Endodermal cell (in vitro differentiated cells): Measurements from ENCODE around the gene PLCB1. TPM values are rescaled to one million over a fixed set of nuclear protein-coding genes. Genes with fewer than 3 reads are reported as not detected.

Experiments used
- DNase-seq: peaks from one replicate; pipeline ENCODE4 v3.0.0-alpha.2; 2017
- H3K27ac ChIP-seq: 2 replicates; pipeline ENCODE4 v1.5.1; 2013; ENCODE audit warnings: mild to moderate bottlenecking, low read depth, low read length, moderate library complexity
- H3K27me3 ChIP-seq: 2 replicates; pipeline ENCODE4 v1.6.1; 2013; ENCODE audit warnings: mild to moderate bottlenecking, low read length, moderate library complexity; ENCODE audit not compliant: insufficient read depth, control insufficient read depth, poor library complexity, severe bottlenecking
- H3K36me3 ChIP-seq: 2 replicates; pipeline ENCODE4 v1.7.0; 2013; ENCODE audit warnings: mild to moderate bottlenecking, low read length, moderate library complexity; ENCODE audit not compliant: control insufficient read depth, insufficient read depth
- H3K4me1 ChIP-seq: one replicate; pipeline ENCODE4 v1.7.0; 2013; ENCODE audit warnings: low read length; ENCODE audit not compliant: control insufficient read depth, insufficient read depth
- H3K4me3 ChIP-seq: 2 replicates; pipeline ENCODE4 v1.5.1; 2013; ENCODE audit warnings: mild to moderate bottlenecking, low read length, moderate library complexity
- H3K9ac ChIP-seq: 2 replicates; pipeline ENCODE4 v1.6.1; 2013; ENCODE audit warnings: mild to moderate bottlenecking, low read length, moderate library complexity; ENCODE audit not compliant: poor library complexity, severe bottlenecking; ENCODE audit errors: extremely low read depth
- H3K9me3 ChIP-seq: 2 replicates; pipeline ENCODE4 v1.6.1; 2013; ENCODE audit warnings: mild to moderate bottlenecking, low read length, moderate library complexity; ENCODE audit not compliant: control insufficient read depth
- H3K27ac Mint-ChIP-seq: 2 replicates; pipeline ENCODE4 v1.8.0; 2020; ENCODE audit warnings: mixed read lengths
- H3K27me3 Mint-ChIP-seq: 2 replicates; pipeline ENCODE4 v1.8.0; 2021; ENCODE audit warnings: mild to moderate bottlenecking, mixed read lengths; ENCODE audit not compliant: insufficient read depth
- H3K36me3 Mint-ChIP-seq: 2 replicates; pipeline ENCODE4 v1.8.0; 2020; ENCODE audit warnings: low read depth, mixed read lengths
- H3K4me1 Mint-ChIP-seq: 2 replicates; pipeline ENCODE4 v1.8.0; 2020; ENCODE audit warnings: mixed read lengths
- H3K4me3 Mint-ChIP-seq: 2 replicates; pipeline ENCODE4 v1.8.0; 2020; ENCODE audit warnings: mild to moderate bottlenecking, moderate library complexity, mixed read lengths
- H3K9me3 Mint-ChIP-seq: 2 replicates; pipeline ENCODE4 v1.8.0; 2020; ENCODE audit warnings: mild to moderate bottlenecking, mixed read lengths
- WGBS, 2 experiments: methylation state at CpG; one replicate each; pipeline versions ENCODE4 v1.1.5 to v1.1.7; 2013; ENCODE audit warnings: missing lambda C conversion rate in 2 of 2, mixed read lengths in 1 of 2; ENCODE audit not compliant: insufficient coverage in 1 of 2, insufficient read length in 1 of 2; 5-methylcytosine and 5-hydroxymethylcytosine counted together
- total RNA-seq, 2 donors: library from RNA; stranded (reverse); fragmentation: NEBNext Ultra II Directional in 1 of 2; extraction: Animal tissue kit (Norgen Biotek cat#: 25700) in 1 of 2; gene quantifications; 2 replicates in 1 of 2; 3 replicates in 1 of 2; pipeline ENCODE4 v1.2.1, GENCODE V29; 2021
- TF ChIP-seq, protein P1 (sequence below): fragments of 200-600 bp; sonication (generic); conservative IDR thresholded peaks from 2 replicates; pipeline ENCODE4 v1.5.0; 2021; ENCODE audit warnings: antibody characterized with exemption, mild to moderate bottlenecking

The PLCB1 gene
- total RNA-seq, 2 donors from 2014 or later, result 15.3 to 16.5 TPM

- Mint-ChIP-seq H3K27me3 (no peaks in the 10 kb centered on the region), H3K36me3 (peaks cover 4% of the 10 kb centered on the region), H3K27ac (no peak overlapping the region), H3K4me3 (no peak overlapping the region), H3K4me1 (peaks cover 5% of the 10 kb centered on the region), H3K9me3 (no peaks in the 10 kb centered on the region)
- H3K4me3 ChIP-seq, result no peak overlapping the region
- no peaks in the 10 kb centered on the region for H3K9me3 ChIP-seq
- no peak overlapping the region for H3K9ac ChIP-seq
- H3K27ac ChIP-seq, result no peak overlapping the region
- DNase-seq, result no peak
- WGBS, 2 experiments, result 92 to 100% methylated on average over 1 of the region's 1 CpG
- H3K36me3 ChIP-seq, result no peaks in the 10 kb centered on the region
- no peaks in the 10 kb centered on the region for H3K4me1 ChIP-seq
- H3K27me3 ChIP-seq, result no peaks in the 10 kb centered on the region
- TF ChIP-seq, protein P1, sequence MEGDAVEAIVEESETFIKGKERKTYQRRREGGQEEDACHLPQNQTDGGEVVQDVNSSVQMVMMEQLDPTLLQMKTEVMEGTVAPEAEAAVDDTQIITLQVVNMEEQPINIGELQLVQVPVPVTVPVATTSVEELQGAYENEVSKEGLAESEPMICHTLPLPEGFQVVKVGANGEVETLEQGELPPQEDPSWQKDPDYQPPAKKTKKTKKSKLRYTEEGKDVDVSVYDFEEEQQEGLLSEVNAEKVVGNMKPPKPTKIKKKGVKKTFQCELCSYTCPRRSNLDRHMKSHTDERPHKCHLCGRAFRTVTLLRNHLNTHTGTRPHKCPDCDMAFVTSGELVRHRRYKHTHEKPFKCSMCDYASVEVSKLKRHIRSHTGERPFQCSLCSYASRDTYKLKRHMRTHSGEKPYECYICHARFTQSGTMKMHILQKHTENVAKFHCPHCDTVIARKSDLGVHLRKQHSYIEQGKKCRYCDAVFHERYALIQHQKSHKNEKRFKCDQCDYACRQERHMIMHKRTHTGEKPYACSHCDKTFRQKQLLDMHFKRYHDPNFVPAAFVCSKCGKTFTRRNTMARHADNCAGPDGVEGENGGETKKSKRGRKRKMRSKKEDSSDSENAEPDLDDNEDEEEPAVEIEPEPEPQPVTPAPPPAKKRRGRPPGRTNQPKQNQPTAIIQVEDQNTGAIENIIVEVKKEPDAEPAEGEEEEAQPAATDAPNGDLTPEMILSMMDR, result no peak
These were observed 524.3 kb downstream of the PLCB1 start for GRCh38 chr20:8656335-8656734.

GRCh38 chr20:8657664-8658063 lies 525.6 kb downstream of the PLCB1 start:
- no peak overlapping the region for H3K4me3 Mint-ChIP-seq
- H3K36me3 ChIP-seq, result no peaks in the 10 kb centered on the region
- no peak overlapping the region for H3K9ac ChIP-seq
- H3K27ac ChIP-seq, result no peak overlapping the region
- H3K4me1 Mint-ChIP-seq, result peaks cover 5% of the 10 kb centered on the region
- H3K9me3 ChIP-seq, result no peaks in the 10 kb centered on the region
- H3K27ac Mint-ChIP-seq, result no peak overlapping the region
- no peaks in the 10 kb centered on the region for H3K4me1 ChIP-seq
- H3K27me3 Mint-ChIP-seq, result no peaks in the 10 kb centered on the region
- H3K4me3 ChIP-seq, result no peak overlapping the region
- TF ChIP-seq, protein P1, result no peak
- no peaks in the 10 kb centered on the region for H3K9me3 Mint-ChIP-seq
- H3K36me3 Mint-ChIP-seq, result no peaks in the 10 kb centered on the region
- H3K27me3 ChIP-seq, result no peaks in the 10 kb centered on the region
- no peak for DNase-seq

DNA sequence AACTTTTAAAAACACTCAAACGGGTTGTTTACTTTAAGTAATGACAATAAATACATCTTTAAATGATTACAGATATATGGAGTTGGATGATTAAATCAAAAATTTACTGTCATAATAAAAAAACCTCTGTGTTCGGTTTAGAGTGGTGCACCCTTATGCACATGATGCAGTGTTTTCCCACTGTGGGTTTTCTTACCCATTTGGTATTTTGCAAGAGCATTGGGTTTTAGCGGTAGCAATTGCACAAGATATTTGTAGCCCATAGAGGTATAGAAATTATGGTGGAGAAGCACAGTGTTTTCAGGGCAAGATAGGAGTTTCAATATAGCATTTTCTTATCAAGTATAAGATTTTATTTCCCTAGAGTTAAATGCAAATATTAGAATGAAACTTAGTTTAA lies 526.0 kb downstream of the PLCB1 start:
- H3K27me3 ChIP-seq, result no peaks in the 10 kb centered on the region
- H3K27ac ChIP-seq, result no peak overlapping the region
- H3K9ac ChIP-seq, result no peak overlapping the region
- TF ChIP-seq, protein P1, result no peak
- Mint-ChIP-seq H3K4me3 (no peak overlapping the region), H3K36me3 (no peaks in the 10 kb centered on the region), H3K4me1 (peaks cover 5% of the 10 kb centered on the region), H3K9me3 (no peaks in the 10 kb centered on the region), H3K27ac (no peak overlapping the region), H3K27me3 (no peaks in the 10 kb centered on the region)
- 93% methylated on average over 2 of the region's 3 CpGs; no CpG with 5 or more reads in 1 of the 2 experiments for WGBS, 2 experiments
- no peak overlapping the region for H3K4me3 ChIP-seq
- H3K4me1 ChIP-seq, result no peaks in the 10 kb centered on the region
- no peak for DNase-seq
- H3K36me3 ChIP-seq, result no peaks in the 10 kb centered on the region
- H3K9me3 ChIP-seq, result no peaks in the 10 kb centered on the region
